Measurements from ENCODE around the gene KRT15. TPM values are rescaled to one million over a fixed set of nuclear protein-coding genes. Genes with fewer than 3 reads are reported as not detected.

Gene KRT15
- total and polyA plus RNA-seq, 9 of the 15 experiments (the other 6 are each of a cell fraction or from before 2014, with no cell fraction given) = 0.28 to 4.4 (median 0.56) TPM

GRCh38 chr17:41527063-41528023, 8.7 kb upstream of the KRT15 start (continued):
- TF ChIP-seq GTF2F1 (IDR thresholded peaks at IDR 0.05; ENCODE audit: low read depth, low read length) (no peak), CREB3L1 (IDR thresholded peaks at IDR 0.05; ENCODE audit: borderline replicate concordance, low read depth) (no peak), SRSF3 (IDR thresholded peaks at IDR 0.05; ENCODE audit: insufficient read depth, low read length) (no peak), GABPA (tag; conservative IDR thresholded peaks at IDR 0.05; ENCODE audit: low read depth) (no peak), SRSF9 (IDR thresholded peaks at IDR 0.05; ENCODE audit: borderline replicate concordance, low read depth, low read length) (no peak), NCOA2 (IDR thresholded peaks at IDR 0.05; ENCODE audit: partially characterized antibody in 2 of 2) (no peak), ZNF408 (CRISPR knock-in tag; IDR thresholded peaks at IDR 0.05; ENCODE audit: low read depth) (no peak), CREBBP (IDR thresholded peaks at IDR 0.05; ENCODE audit: low read depth, low read length) (no peak), EHMT2 (IDR thresholded peaks at IDR 0.05) (no peak), PTRF (tag; IDR thresholded peaks at IDR 0.05) (no peak), POU5F1 (IDR thresholded peaks at IDR 0.05; ENCODE audit: borderline replicate concordance, low read depth, low read length, partially characterized antibody) (no peak), ETS2 (tag; IDR thresholded peaks at IDR 0.05; ENCODE audit: borderline replicate concordance, poor library complexity, severe bottlenecking) (no peak), TFAP4 (CRISPR knock-in tag; IDR thresholded peaks at IDR 0.05; ENCODE audit: borderline replicate concordance) (no peak), ESRRA (IDR thresholded peaks at IDR 0.05; ENCODE audit: borderline replicate concordance, low read depth) (no peak), BRF1 (IDR thresholded peaks at IDR 0.05; ENCODE audit: borderline replicate concordance, extremely low read depth, insufficient read length) (no peak), KHSRP (IDR thresholded peaks at IDR 0.05) (no peak), ZNF583 (CRISPR knock-in tag; IDR thresholded peaks at IDR 0.05) (no peak), HMG20A (CRISPR knock-in tag; conservative IDR thresholded peaks at IDR 0.05) (no peak), TAF7 (tag; IDR thresholded peaks at IDR 0.05) (no peak), CTBP1 (IDR thresholded peaks at IDR 0.05; ENCODE audit: borderline replicate concordance) (no peak), LARP7 (IDR thresholded peaks at IDR 0.05) (0 out of 2 replicates have a peak, but pooled peaks have one; percentile 30), SMC3 (conservative IDR thresholded peaks at IDR 0.05; ENCODE audit: insufficient read depth, low read depth, low read length) (no peak), KLF6 (CRISPR knock-in tag; IDR thresholded peaks at IDR 0.05; ENCODE audit: borderline replicate concordance) (no peak), DNMT1 (IDR thresholded peaks at IDR 0.05) (no peak)
- TF ChIP-seq, protein P1, sequence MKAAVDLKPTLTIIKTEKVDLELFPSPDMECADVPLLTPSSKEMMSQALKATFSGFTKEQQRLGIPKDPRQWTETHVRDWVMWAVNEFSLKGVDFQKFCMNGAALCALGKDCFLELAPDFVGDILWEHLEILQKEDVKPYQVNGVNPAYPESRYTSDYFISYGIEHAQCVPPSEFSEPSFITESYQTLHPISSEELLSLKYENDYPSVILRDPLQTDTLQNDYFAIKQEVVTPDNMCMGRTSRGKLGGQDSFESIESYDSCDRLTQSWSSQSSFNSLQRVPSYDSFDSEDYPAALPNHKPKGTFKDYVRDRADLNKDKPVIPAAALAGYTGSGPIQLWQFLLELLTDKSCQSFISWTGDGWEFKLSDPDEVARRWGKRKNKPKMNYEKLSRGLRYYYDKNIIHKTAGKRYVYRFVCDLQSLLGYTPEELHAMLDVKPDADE (conservative IDR thresholded peaks at IDR 0.05; ENCODE audit: control insufficient read depth, low read depth, low read length) = no peak
